Fibroblast of lung (primary cell): Measurements from ENCODE around the gene TMEM37. TPM values are rescaled to one million over a fixed set of nuclear protein-coding genes. Genes with fewer than 3 reads are reported as not detected.

Source experiments
- DNase-seq, 2 donors: peaks; one replicate each; pipeline versions ENCODE4 v3.0.0 to v3.0.0-alpha.2; 2010; ENCODE audit warnings: low read depth in 2 of 2
- H2AFZ ChIP-seq: 2 replicates; pipeline ENCODE4 v1.5.1; 2012; ENCODE audit warnings: low read length, control low read depth, inconsistent platforms
- H3K27ac ChIP-seq: 2 replicates; pipeline ENCODE4 v1.5.1; 2011; ENCODE audit warnings: low read length, control low read depth; ENCODE audit not compliant: insufficient read depth
- H3K27me3 ChIP-seq: 2 replicates; pipeline ENCODE4 v1.5.1; 2011; ENCODE audit warnings: mild to moderate bottlenecking, low read length; ENCODE audit not compliant: control insufficient read depth, insufficient read depth
- H3K36me3 ChIP-seq: 2 replicates; pipeline ENCODE4 v1.5.1; 2011; ENCODE audit warnings: low read length; ENCODE audit not compliant: control insufficient read depth, insufficient read depth
- H3K4me1 ChIP-seq: 2 replicates; pipeline ENCODE4 v1.5.1; 2011; ENCODE audit warnings: low read length; ENCODE audit not compliant: control insufficient read depth, insufficient read depth; ENCODE audit errors: extremely low read depth
- H3K4me2 ChIP-seq: 2 replicates; pipeline ENCODE4 v1.5.1; 2011; ENCODE audit warnings: low read length, control low read depth; ENCODE audit not compliant: insufficient read depth; ENCODE audit errors: extremely low read depth
- H3K4me3 ChIP-seq, 4 experiments: fragments of 200-600 bp in 1 of 4; sonication (generic) in 1 of 4; replicated peaks in 1 of 4; 2 replicates each; pipeline ENCODE4 v1.5.1; 2011 to 2016; ENCODE audit warnings: low read length in 4 of 4, low read depth in 3 of 4, mild to moderate bottlenecking in 3 of 4, control low read depth in 2 of 4, inconsistent platforms in 1 of 4, mixed read lengths in 1 of 4; ENCODE audit not compliant: insufficient read depth in 1 of 4; ENCODE audit errors: control extremely low read depth in 1 of 4
- H3K79me2 ChIP-seq: 2 replicates; pipeline ENCODE4 v1.5.1; 2012; ENCODE audit warnings: mild to moderate bottlenecking, low read length, inconsistent platforms; ENCODE audit not compliant: control insufficient read depth, insufficient read depth
- H3K9ac ChIP-seq: 2 replicates; pipeline ENCODE4 v1.5.1; 2011; ENCODE audit warnings: mild to moderate bottlenecking, low read length, control low read depth; ENCODE audit not compliant: insufficient read depth
- H3K9me3 ChIP-seq: 2 replicates; pipeline ENCODE4 v1.5.1; 2012; ENCODE audit warnings: low read depth, low read length; ENCODE audit not compliant: control insufficient read depth, insufficient read depth
- H4K20me1 ChIP-seq: 2 replicates; pipeline ENCODE4 v1.5.1; 2011; ENCODE audit warnings: low read length; ENCODE audit not compliant: control insufficient read depth, insufficient read depth; ENCODE audit errors: extremely low read depth
- CTCF ChIP-seq, 2 donors: IDR thresholded peaks in 1 of 2; conservative IDR thresholded peaks in 1 of 2; 1 replicate in 1 of 2; 2 replicates in 1 of 2; pipeline ENCODE4 v1.5.1; 2011 to 2012; ENCODE audit warnings: low read length in 2 of 2, control low read depth in 1 of 2, inconsistent platforms in 1 of 2, low read depth in 1 of 2, mild to moderate bottlenecking in 1 of 2
- EZH2 ChIP-seq: IDR thresholded peaks from 2 replicates; pipeline ENCODE4 v1.5.1; 2012; ENCODE audit warnings: low read length, control low read depth, mild to moderate bottlenecking; ENCODE audit errors: missing control alignments
- polyA plus RNA-seq, 2 donors: library from polyadenylated mRNA; depleted of rRNA in 1 of 2; stranded (reverse) in 1 of 2; unstranded in 1 of 2; fragments of >200 nt; gene quantifications; 2 replicates each; pipeline ENCODE4 v1.2.1, GENCODE V29; 2011 to 2012; ENCODE audit warnings: missing spikeins in 1 of 2
- total RNA-seq: library from RNA; depleted of rRNA; stranded (reverse); fragments of >200 nt; gene quantifications from 2 replicates; pipeline ENCODE4 v1.2.1, GENCODE V29; 2014

The TMEM37 gene
- total and polyA plus RNA-seq, 2 donors (not counting 1 experiment from before 2014, with no cell fraction given): 0.50 to 0.99 TPM

- Histone ChIP-seq H3K27me3 (no peaks in the 10 kb centered on the region), H4K20me1 (no peaks in the 10 kb centered on the region), H3K4me2 (no peak overlapping the region), H3K9me3 (no peaks in the 10 kb centered on the region), H3K79me2 (no peaks in the 10 kb centered on the region), H3K27ac (no peak overlapping the region), H3K36me3 (no peaks in the 10 kb centered on the region), H3K4me1 (no peaks in the 10 kb centered on the region), H2AFZ (no peak overlapping the region), H3K9ac (no peak overlapping the region), H3K4me3 (no peak overlapping the region)
- DNase-seq: peak; percentile 58 to 59
- no peak for TF ChIP-seq EZH2
- TF ChIP-seq CTCF (conservative IDR thresholded peaks at IDR 0.05 in 1 of 2, IDR thresholded peaks at IDR 0.05 in 1 of 2; ENCODE audit: low read depth in 1 of 2, low read length in 2 of 2): peak; percentile 88 to 92
Observed at GRCh38 chr2:119476301-119477112, 44.9 kb downstream of the TMEM37 start.

GRCh38 chr2:119477113-119477505 is 45.5 kb downstream of the TMEM37 start:
- Histone ChIP-seq H4K20me1 (no peaks in the 10 kb centered on the region), H3K36me3 (no peaks in the 10 kb centered on the region), H3K79me2 (no peaks in the 10 kb centered on the region), H3K4me3 (no peak overlapping the region), H3K9me3 (no peaks in the 10 kb centered on the region), H3K4me2 (no peak overlapping the region), H3K4me1 (no peaks in the 10 kb centered on the region), H3K27me3 (no peaks in the 10 kb centered on the region), H2AFZ (no peak overlapping the region), H3K9ac (no peak overlapping the region), H3K27ac (no peak overlapping the region)
- TF ChIP-seq EZH2 (no peak), CTCF (conservative IDR thresholded peaks at IDR 0.05 in 1 of 2, IDR thresholded peaks at IDR 0.05 in 1 of 2; ENCODE audit: low read depth in 1 of 2, low read length in 2 of 2) (no peak)
- DNase-seq: no peak

GRCh38 chr2:119478188-119478977 is 46.7 kb downstream of the TMEM37 start:
- Histone ChIP-seq H3K27ac (no peak overlapping the region), H3K36me3 (no peaks in the 10 kb centered on the region), H3K9me3 (no peaks in the 10 kb centered on the region), H3K4me1 (no peaks in the 10 kb centered on the region), H3K9ac (no peak overlapping the region), H3K4me3 (no peak overlapping the region), H3K79me2 (no peaks in the 10 kb centered on the region), H3K27me3 (no peaks in the 10 kb centered on the region), H2AFZ (no peak overlapping the region), H3K4me2 (no peak overlapping the region), H4K20me1 (no peaks in the 10 kb centered on the region)
- no peak for TF ChIP-seq CTCF (conservative IDR thresholded peaks at IDR 0.05 in 1 of 2, IDR thresholded peaks at IDR 0.05 in 1 of 2; ENCODE audit: low read depth in 1 of 2, low read length in 2 of 2)
- no peak for TF ChIP-seq EZH2
- DNase-seq: no peak
